A549 (cell line): ENCODE results near the gene HS6ST2.

ENCODE experiments used
- MAFK ChIP-seq: fragments of 450-650 bp; IDR thresholded peaks from 2 replicates; pipeline ENCODE4 v1.6.1; 2014; ENCODE audit not compliant: partially characterized antibody
- PHF8 ChIP-seq: fragments of 200-600 bp; sonication (generic); IDR thresholded peaks from 2 replicates; pipeline ENCODE4 v1.6.1; 2016; ENCODE audit warnings: low read depth, mild to moderate bottlenecking, antibody characterized with exemption, moderate library complexity, borderline replicate concordance
- RFX5 ChIP-seq: fragments of 450-650 bp; IDR thresholded peaks from 2 replicates; pipeline ENCODE4 v1.7.1; 2014; ENCODE audit warnings: antibody characterized with exemption, mild to moderate bottlenecking, moderate library complexity

- TF ChIP-seq RFX5, result no peak
- TF ChIP-seq PHF8, result no peak
- TF ChIP-seq MAFK, result no peak
Measured at GRCh38 chrX:132634521-132634920, 323.9 kb downstream of the HS6ST2 start.
